Left renal pelvis (tissue), 4 donors: Measurements from ENCODE around the gene HECTD4. TPM values are rescaled to one million over a fixed set of nuclear protein-coding genes. Genes with fewer than 3 reads are reported as not detected.
"Not testable (repeated sequence)": the region's sequence is repeated elsewhere in the genome, so short reads cannot be mapped to it uniquely, and the experiment has no call there.

ENCODE experiments used
- DNase-seq, 4 donors: peaks; one replicate each; pipeline ENCODE4 v3.0.0-alpha.2; 2013; ENCODE audit warnings: low read depth in 4 of 4, low spot score in 3 of 4
- polyA plus RNA-seq, 4 donors: library from polyadenylated mRNA; unstranded; fragments of 120-200 nt; gene quantifications; one replicate each; pipeline ENCODE4 v1.2.1, GENCODE V29; 2013; ENCODE audit not compliant: insufficient read length in 4 of 4

The HECTD4 gene
- polyA plus RNA-seq, 4 donors, result 43.6 to 69.9 (median 50.9) TPM

DNA sequence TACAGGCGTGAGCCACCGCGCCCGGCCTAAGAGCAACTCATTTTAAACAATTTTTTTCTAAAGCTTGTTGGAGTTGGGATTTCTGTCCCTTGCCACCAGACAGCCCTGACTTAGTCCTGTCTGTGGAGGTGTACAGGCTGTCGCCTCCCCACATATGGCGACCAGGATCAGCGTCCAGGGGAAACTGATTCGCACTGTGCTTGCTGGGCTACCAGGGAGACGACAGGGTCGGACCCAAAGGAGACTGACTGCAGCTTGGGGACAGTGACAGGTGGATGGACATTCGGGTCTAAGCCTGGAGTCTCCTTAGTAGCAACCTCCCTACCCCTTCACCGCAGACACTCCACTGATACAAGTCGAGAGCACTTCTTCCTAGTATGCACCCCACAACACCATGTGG lies 216.6 kb downstream of the HECTD4 start:
- DNase-seq, result no peak

DNA sequence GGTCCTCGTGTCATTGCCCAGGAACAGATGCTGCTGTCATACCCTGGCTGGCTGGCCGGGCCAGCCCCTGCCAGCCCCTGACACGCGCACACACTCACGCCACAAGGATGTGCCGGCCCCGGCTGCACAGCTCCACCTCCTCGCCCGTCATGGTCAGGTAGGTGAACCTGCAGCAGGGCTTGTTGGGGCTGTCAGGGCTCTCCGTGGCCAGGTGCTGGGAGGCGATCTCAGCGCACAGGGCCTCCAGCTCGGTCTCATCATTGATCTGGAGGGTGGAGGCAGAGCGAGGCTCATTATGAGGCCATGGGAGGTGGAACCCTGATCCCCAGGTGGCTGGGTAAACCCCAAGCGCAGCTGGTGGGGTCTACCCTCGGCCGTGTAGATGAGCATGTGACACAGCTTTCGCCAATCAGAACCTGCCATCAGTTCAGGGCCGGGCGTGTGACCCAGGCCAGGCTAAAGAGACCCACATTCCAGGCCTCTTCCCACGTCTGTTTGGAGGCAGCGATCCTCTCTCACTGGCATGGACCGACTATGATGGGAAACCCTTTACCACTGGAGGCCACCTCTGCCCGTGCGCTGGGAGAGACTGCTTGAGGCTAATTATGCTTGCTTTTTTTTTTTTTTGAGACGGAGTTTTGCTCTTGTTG lies 218.1 kb downstream of the HECTD4 start:
- DNase-seq, result no peak

DNA sequence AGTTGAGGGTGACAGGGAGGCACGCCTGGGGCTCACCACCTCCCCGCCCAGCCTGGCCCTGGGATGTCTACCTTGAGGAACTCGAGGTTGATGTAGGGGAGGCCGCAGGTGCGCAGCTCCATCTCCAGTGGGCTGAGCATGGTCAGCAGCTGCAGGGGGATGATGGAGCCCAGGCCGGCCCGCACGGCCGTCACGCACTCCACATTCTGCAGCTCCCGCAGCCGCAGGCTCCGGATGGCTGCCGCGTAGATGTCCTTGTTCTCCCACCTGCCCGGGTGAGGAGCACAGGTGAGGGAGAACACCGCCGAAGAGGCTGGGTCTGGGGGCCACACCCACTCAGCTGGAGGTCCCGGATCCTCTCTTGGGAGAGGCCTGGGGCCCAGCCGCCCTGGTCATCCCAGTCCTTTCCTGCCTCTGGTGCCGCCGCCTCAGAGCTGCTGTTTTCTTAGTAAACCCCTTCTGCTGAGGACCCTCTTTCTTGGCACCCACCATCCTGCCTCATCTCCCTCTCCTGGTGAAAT lies 218.7 kb downstream of the HECTD4 start:
- no peak for DNase-seq

DNA sequence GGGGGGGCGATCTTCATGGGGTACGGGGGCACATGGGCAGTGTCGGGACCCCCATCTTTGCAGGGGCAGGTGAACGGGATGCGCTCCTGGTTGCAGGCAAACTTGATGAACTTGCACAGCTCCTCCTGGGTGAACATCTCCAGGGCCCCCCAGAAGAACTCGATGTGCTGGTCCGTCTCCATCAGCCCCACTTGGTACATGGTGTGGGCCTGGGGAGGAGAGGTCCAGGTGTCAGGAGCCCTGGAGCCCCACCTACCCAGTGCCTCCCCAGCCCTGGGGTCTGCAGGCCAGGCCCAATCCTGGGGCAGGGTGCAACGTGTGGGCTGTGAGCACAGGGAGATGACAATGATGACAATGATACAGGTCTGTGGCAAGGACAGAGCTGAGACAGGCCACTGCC lies 219.2 kb downstream of the HECTD4 start:
- no peak for DNase-seq

DNA sequence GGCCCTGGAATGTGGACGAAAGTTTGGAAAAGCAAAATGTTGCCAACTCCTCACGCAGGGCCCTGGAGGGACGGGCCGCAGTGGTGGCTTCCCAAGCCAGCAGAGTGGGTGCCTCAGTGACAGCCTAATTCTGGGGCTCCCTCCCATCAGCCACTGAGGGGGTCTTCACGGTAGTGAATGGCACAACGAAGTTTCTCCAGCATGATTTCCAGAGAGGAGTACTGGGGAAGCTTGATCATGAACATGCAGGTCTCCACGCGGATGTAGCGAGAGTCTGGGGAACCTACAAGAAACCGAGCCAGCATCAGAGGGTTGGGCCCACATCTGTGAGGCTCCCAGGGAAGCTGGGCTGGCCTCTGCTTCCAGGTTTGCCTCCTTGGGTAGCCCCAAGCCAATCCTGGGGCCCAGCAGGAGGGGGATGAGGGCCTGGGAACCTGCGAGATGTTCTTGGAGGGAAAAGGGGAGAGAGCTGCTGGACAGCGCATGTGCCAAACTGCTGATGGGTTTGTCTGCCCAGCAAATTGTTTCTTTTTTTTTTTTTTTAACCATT lies 219.9 kb downstream of the HECTD4 start:
- no peak for DNase-seq

DNA sequence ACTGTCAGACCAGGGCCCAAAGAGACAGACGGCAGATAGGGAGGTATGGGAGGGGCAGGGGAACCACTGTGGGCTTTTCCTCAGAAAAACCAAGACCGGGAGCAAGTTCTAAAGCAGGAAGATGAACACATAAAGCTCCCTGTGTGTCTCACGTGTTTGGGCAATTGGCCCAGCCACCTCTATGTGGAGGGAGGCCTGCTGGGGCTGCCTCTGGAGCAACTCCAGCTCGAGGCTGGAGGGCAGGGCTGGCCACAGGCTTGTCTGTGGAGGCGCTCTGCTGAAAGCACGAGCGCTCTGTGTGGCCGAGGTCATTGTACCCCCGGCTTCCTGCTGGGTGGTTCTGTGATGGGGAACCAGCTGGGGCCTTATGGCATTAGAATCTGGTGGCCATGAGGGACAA lies 220.5 kb downstream of the HECTD4 start:
- no peak for DNase-seq

DNA sequence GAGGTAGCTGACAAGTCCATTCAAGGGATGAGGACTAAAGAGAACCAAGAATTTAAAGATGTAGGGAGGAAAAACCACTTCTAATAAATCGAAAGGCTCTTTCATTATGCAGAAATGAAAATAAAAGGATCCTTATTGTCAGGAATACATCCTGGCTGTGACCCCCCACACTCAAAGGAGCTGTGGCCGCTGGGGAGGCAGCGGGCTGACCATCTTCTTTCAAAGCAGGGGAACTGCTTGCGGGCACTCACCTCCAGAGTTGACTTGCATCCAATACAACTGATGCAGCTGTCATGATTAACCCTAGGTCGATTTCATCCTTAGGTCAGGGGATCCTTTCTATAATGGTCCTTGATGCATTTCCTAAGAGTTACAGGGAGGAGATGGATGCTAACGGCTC lies 221.6 kb downstream of the HECTD4 start:
- DNase-seq, result no peak

DNA sequence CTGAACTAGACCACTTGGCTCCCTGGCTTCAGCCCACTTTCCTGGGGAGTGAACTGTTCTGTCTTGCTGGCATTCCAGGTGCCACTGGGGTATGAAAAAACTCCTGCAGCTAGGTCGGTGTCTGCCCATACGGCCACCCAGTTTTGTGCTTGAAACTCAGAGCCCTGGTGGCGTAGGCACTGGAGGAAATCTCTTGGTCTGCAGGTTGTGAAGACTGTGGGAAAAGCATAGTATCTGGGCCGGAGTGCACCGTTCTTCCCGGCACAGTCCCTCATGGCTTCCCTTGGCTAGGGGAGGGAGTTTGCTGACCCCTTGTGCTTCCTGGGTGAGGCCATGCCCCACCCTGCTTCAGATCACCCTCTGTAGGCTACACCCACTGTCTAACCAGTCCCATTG lies 223.1 kb downstream of the HECTD4 start:
- no peak for DNase-seq

DNA sequence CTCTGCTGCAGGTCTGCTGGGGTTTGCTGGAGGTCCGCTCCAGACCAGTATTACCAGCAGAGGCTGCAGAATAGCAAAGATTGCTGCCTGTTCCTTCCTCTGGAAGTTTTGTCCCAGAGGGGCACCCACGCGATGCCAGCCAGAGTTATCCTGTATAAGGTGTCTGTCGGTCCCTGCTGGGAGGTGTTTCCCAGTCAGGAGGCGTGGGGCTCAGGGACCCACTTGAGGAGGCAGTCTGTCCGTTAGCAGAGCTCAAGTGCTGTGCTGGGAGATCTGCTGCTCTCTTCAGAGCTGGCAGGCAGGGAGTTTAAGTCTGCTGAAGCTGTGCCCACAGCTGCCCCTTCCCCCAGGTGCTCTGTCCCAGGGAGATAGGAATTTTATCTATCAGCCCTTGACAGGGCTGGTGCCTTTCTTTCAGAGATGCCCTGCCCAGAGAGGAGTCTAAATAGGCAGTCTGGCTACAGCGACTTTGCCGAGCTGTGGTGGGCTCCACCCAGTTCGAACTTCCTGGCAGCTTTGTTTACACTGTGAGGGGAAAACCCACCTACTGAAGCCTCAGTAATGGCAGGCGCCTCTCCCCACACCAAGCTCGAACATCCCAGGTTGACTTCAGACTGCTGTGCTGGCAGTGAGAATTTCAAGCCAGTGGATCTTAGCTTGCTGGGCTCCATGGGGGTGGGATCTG lies 223.6 kb downstream of the HECTD4 start:
- not testable (repeated sequence) for DNase-seq

DNA sequence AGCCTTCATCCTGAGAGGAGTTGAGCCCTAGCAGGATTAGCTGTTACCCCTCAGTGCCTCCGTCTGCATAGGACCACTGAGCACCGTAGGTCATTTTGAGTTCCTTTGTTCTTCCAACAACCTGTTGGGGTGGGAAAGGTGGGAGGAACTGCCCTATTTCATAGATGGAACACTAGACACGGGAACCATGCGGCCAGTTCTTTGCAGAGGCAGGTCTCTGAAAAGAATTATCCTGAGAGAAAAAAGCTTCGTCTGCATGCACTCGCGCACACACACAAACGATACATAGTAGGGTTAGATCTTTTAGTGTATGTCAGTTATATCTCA lies 228.4 kb downstream of the HECTD4 start:
- DNase-seq, result peak in 1 of 4 donors; percentile 30

DNA sequence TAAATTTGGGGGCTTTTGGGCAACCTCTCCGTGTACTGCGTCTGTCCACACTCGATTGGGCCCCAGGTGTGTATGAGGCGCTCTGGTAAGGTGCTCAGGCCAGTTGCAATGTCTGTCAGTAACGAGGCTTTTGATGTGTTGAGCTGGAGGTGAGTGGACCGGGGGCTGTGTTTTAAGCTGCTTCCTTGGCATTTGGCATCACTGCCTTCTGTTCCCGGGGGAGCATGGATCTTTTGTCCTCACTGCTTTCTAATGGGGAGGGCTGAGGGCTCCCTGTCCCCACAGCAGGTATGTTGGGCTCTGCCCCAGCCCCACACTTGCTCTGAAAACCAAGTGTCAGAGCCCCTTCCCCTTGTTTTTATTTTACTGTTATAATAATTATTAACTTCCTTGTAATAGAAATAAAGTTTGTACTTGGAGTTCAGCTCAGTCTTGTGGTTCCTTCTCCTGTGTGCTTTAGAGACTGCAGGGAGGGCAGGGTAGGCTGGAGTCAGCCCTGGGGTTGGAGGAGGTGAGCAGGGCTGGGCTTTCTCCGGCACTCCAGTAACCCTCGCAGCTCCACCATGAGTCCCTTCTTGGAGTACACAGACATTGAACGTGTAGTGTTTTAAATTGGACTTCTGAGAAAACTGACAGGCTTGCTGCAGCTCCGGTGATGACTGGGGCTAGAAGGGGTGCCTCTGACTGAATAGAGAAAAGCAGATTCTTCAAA lies 228.9 kb downstream of the HECTD4 start:
- no peak for DNase-seq

DNA sequence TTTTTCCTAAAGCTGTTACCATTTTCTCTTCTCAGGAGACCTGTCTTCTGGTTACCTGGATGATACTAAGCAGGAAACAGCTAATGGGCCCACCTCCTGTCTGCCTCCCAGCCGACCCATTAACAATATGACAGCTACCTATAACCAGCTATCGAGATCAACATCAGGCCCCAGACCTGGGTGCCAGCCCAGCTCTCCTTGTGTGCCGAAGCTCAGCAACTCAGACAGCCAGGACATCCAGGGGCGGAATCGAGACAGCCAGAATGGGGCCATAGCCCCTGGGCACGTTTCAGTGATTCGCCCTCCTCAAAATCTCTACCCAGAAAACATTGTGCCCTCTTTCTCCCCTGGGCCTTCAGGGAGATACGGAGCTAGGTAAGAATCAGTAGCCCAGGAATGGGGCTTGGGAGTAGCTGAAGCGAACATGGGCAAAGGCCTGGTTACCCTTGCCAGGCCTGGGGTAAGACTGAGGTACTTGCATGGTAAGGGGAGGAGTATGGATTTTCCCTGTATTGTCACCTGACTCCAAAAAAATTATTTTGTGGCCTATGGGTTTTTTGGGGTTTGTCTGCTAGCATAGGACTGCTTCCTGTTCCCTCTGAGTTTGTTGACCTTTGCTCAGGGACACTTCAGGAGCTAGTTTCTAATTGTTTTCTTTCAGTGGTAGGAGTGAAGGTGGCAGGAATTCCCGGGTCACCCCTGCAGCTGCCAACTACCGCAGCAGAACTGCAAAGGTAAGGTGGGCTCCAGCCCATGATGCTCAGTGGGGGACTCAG lies 230.3 kb downstream of the HECTD4 start:
- no peak for DNase-seq

DNA sequence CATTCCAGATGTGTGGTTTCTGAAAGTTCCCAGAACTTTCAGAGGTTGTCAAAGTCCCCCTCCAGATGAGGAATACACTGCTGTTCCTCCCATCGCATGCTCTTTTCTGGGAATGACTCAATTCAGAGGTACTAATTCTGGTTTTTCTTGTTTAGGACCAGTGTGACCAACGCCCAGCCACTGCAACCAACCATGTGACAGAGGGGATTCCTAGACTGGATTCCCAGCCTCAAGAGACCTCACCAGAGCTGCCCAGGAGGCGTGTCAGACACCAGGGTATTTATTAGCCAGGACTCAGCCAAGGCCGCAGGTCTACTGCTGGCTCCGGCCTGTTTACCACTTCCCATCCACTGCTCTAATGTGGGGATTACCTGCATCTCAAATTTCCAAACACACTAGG lies 232.6 kb downstream of the HECTD4 start:
- no peak for DNase-seq

DNA sequence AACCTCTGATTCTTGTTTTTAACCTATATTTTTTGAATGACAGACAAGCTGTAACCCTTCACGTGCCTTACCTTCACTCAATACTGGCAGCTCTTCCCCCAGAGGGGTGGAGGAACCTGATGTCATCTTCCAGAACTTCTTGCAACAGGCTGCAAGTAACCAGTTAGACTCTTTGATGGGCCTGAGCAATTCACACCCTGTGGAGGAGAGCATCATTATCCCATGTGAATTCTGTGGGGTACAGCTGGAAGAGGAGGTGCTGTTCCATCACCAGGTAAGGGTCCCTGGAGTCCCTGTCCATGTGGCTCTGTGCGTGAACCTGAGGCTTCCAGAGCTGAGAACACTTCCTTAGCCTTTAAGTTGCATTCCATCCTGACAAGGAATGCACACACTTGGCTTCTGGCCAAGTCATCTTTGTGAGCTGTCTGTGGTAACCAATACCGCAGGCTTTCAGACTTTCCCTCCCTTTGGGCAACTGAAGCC lies 234.2 kb downstream of the HECTD4 start:
- no peak for DNase-seq

DNA sequence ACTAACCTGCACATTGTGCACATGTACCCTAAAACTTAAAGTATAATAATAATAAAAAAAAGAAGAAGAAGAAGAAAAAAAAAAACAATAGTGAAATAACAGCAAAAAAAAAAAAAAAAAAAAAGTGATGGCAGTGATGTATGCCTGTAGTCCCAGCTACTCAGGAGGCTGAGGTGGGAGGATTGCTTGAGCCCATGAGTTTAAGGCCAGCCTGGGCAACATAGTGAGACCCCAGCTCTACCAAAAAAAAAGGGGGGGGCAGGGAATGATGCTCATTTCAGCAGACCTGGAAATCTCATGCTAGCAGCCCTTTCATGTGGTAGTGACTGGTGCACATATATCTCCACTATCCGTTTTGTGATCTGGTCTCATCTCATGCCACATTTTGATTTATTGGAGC lies 236.1 kb downstream of the HECTD4 start:
- DNase-seq, result no peak

DNA sequence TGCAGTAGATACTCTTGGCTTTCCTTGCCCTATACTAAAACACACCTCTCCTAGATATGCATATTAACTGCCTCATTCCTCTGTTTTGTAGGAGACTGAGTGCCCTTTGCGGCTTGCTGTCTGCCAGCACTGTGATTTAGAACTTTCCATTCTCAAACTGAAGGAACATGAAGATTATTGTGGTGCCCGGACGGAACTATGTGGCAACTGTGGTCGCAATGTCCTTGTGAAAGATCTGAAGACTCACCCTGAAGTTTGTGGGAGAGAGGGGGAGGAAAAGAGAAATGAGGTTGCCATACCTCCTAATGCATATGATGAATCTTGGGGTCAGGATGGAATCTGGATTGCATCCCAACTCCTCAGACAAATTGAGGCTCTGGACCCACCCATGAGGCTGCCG lies 241.5 kb downstream of the HECTD4 start:
- no peak for DNase-seq

DNA sequence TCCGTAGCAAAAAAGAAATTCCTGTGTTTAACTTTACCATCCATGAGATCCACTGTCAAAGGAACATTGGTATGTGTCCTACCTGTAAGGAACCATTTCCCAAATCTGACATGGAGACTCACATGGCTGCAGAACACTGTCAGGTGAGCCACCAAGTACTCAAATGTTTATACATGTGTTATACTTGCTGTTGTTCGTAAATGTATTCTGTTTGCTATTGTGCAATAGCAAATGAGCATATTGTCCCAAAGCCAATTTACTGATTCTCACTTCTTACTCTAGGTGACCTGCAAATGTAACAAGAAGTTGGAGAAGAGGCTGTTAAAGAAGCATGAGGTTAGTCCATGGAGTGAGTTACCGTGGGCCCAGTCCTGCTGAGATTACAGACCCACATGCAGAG lies 247.5 kb downstream of the HECTD4 start:
- no peak for DNase-seq

DNA sequence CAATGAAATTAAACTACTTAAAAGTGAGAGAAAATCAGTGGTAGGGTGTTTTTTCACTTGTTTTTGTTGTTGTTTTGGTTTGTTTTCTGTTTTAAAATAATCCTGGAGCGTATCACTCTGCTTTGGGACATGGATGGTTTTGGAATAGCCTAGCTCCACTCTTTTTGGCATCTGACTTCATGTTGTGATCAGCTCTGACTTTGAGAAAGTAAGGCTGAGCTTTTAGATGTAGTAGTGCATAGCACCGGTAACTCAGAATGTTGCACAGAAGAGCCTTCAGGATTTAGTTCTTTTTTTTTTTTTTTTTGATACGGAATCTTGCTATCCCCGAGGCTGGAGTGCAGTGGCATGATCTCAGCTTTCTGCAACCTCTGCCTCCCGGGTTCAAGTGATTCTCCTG lies 248.8 kb downstream of the HECTD4 start:
- no peak for DNase-seq

DNA sequence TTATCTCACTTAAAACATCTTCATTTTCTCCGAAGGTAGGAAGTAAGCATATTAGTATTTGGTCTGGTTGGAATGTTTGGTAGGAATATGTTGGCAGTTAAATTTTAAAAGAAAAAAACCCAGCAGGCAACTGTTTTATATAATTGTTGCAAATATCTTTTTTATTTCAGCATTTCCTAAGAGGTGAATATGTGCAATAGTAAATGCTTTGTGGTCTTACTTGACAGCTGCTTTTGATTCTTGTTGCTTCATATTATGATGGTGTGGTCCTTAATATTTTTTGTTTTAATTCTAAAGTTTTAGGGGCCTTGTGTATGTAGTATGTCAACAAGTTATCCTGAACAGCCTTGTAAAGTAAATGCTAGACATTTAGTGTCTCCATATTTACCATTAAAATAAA lies 250.5 kb downstream of the HECTD4 start:
- no peak for DNase-seq

DNA sequence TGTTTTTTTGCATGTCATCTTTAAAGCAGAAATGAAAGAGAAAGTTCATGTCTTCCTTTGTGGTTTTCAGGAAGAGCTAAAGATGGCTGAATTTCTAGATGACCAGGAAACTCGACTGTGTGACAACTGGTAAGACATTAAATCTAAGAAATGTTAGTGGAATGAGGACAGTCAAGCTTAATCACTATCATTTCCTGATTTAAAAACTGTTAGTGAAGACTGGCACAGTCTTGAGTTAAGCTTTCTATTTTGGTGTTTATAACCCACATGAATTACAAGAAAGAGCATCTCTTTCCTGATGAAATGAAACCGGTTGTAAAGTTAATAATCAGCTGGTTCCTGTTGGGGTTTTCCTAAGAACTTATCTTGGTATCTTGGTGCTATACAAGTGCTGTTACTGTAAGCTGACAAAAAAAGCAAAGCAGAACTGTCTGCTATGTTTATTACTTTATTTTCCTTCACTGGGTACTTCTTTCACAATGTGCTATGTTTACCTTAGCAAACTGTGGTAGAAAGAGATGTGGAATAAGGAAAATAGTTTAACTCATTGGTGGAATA lies 251.7 kb downstream of the HECTD4 start:
- DNase-seq, result no peak
